Liver (tissue), 9 donors: ENCODE results near the gene LIPC. TPM values are rescaled to one million over a fixed set of nuclear protein-coding genes. Genes with fewer than 3 reads are reported as not detected.
A peak's percentile ranks its signal among the peaks of the same experiment; 100 is the strongest.

Experiments
- DNase-seq: peaks from one replicate; pipeline ENCODE4 v3.0.0-alpha.2; 2017; ENCODE audit warnings: low spot score
- H3K27ac ChIP-seq, 2 donors: one replicate each; pipeline ENCODE4 v1.7.0; 2013; ENCODE audit warnings: inconsistent platforms in 2 of 2, low read length in 2 of 2, control low read depth in 1 of 2, low read depth in 1 of 2, mild to moderate bottlenecking in 1 of 2
- H3K27me3 ChIP-seq, 4 donors: one replicate each; pipeline versions ENCODE4 v1.6.1 to v1.7.0; 2013; ENCODE audit warnings: low read length in 3 of 4, inconsistent platforms in 1 of 4, mild to moderate bottlenecking in 1 of 4, moderate library complexity in 1 of 4; ENCODE audit not compliant: control insufficient read depth in 4 of 4, insufficient read depth in 4 of 4
- H3K36me3 ChIP-seq, 4 donors: one replicate each; pipeline versions ENCODE4 v1.6.1 to v1.7.0; 2013; ENCODE audit warnings: low read length in 3 of 4, mild to moderate bottlenecking in 3 of 4, low read depth in 1 of 4, moderate library complexity in 1 of 4; ENCODE audit not compliant: control insufficient read depth in 4 of 4, insufficient read depth in 3 of 4
- H3K4me1 ChIP-seq, 4 donors: one replicate each; pipeline versions ENCODE4 v1.6.1 to v1.7.0; 2013; ENCODE audit warnings: low read length in 3 of 4, mild to moderate bottlenecking in 3 of 4, moderate library complexity in 1 of 4; ENCODE audit not compliant: control insufficient read depth in 4 of 4, insufficient read depth in 4 of 4
- H3K4me3 ChIP-seq, 3 donors: one replicate each; pipeline versions ENCODE4 v1.6.1 to v1.7.0; 2013; ENCODE audit warnings: low read length in 3 of 3, control low read depth in 1 of 3, low read depth in 1 of 3, mild to moderate bottlenecking in 1 of 3
- H3K9ac ChIP-seq, 2 donors: one replicate each; pipeline ENCODE4 v1.7.0; 2013; ENCODE audit warnings: low read length in 2 of 2, mild to moderate bottlenecking in 2 of 2, moderate library complexity in 2 of 2, control low read depth in 1 of 2, low read depth in 1 of 2
- H3K9me3 ChIP-seq, 4 donors: one replicate each; pipeline versions ENCODE4 v1.6.1 to v1.7.0; 2013; ENCODE audit warnings: low read length in 3 of 4; ENCODE audit not compliant: control insufficient read depth in 4 of 4
- ATF3 ChIP-seq: IDR thresholded peaks from 2 replicates; pipeline ENCODE4 v1.6.1; 2016; ENCODE audit warnings: antibody characterized with exemption
- CTCF ChIP-seq: fragments of 150-350 bp; IDR thresholded peaks from 2 replicates; pipeline ENCODE4 v1.5.1; 2017; ENCODE audit warnings: improper control_type of control experiment, low read depth, low read length; ENCODE audit not compliant: missing input control
- EGR1 ChIP-seq, 2 donors: IDR thresholded peaks; 2 replicates each; pipeline ENCODE4 v1.6.1; 2016 to 2018; ENCODE audit warnings: antibody characterized with exemption in 2 of 2, low read depth in 2 of 2
- FOXA1 ChIP-seq: IDR thresholded peaks from 2 replicates; pipeline ENCODE4 v1.6.1; 2016; ENCODE audit warnings: antibody characterized with exemption
- FOXA2 ChIP-seq: IDR thresholded peaks from 2 replicates; pipeline ENCODE4 v1.6.1; 2016; ENCODE audit warnings: antibody characterized with exemption
- GABPA ChIP-seq, 2 donors: IDR thresholded peaks in 1 of 2; conservative IDR thresholded peaks in 1 of 2; 2 replicates each; pipeline ENCODE4 v1.6.1; 2016; ENCODE audit warnings: antibody characterized with exemption in 2 of 2, mild to moderate bottlenecking in 1 of 2, moderate library complexity in 1 of 2
- HNF4A ChIP-seq, 2 donors: conservative IDR thresholded peaks; 2 replicates each; pipeline ENCODE4 v1.6.1; 2016; ENCODE audit warnings: antibody characterized with exemption in 2 of 2, mild to moderate bottlenecking in 2 of 2
- HNF4G ChIP-seq: IDR thresholded peaks from 2 replicates; pipeline ENCODE4 v1.6.1; 2016; ENCODE audit warnings: antibody characterized with exemption
- JUND ChIP-seq, 2 donors: IDR thresholded peaks; 2 replicates each; pipeline ENCODE4 v1.6.1; 2016; ENCODE audit warnings: antibody characterized with exemption in 2 of 2
- NR2F2 ChIP-seq: IDR thresholded peaks from 2 replicates; pipeline ENCODE4 v1.6.1; 2016; ENCODE audit warnings: antibody characterized with exemption
- RAD21 ChIP-seq, 2 donors: IDR thresholded peaks; 2 replicates each; pipeline ENCODE4 v1.6.1; 2016; ENCODE audit warnings: antibody characterized with exemption in 2 of 2, mild to moderate bottlenecking in 2 of 2
- RXRA ChIP-seq, 2 donors: IDR thresholded peaks; 2 replicates each; pipeline ENCODE4 v1.6.1; 2017 to 2018; ENCODE audit warnings: antibody characterized with exemption in 2 of 2, mild to moderate bottlenecking in 1 of 2
- SP1 ChIP-seq: IDR thresholded peaks from 2 replicates; pipeline ENCODE4 v1.6.1; 2018; ENCODE audit warnings: antibody characterized with exemption, mild to moderate bottlenecking
- TAF1 ChIP-seq: conservative IDR thresholded peaks from 2 replicates; pipeline ENCODE4 v1.6.1; 2016; ENCODE audit warnings: antibody characterized with exemption, mild to moderate bottlenecking
- YY1 ChIP-seq: IDR thresholded peaks from 2 replicates; pipeline ENCODE4 v1.6.1; 2016; ENCODE audit warnings: antibody characterized with exemption, mild to moderate bottlenecking
- WGBS: extraction: QIAGEN DNeasy Blood & Tissue Kit; methylation state at CpG from one replicate; pipeline ENCODE4 v1.1.7; 2013; 5-methylcytosine and 5-hydroxymethylcytosine counted together
- polyA plus RNA-seq, 2 donors: library from polyadenylated mRNA; stranded (reverse) in 1 of 2; unstranded in 1 of 2; fragments of 200-250 nt in 1 of 2; fragments of >200 nt in 1 of 2; fragmentation: Nextera tagmentation in 1 of 2; extraction: Ambion mirVana in 1 of 2; gene quantifications; one replicate each; pipeline versions ENCODE4 v1.2.1 to v1.2.3, GENCODE V29; 2013 to 2015
- total RNA-seq, 2 donors: library from RNA; depleted of rRNA; stranded (reverse); fragments of >200 nt; gene quantifications; one replicate each; pipeline ENCODE4 v1.2.3, GENCODE V29; 2014
- TF ChIP-seq, protein P1 (sequence below): IDR thresholded peaks from 2 replicates; pipeline ENCODE4 v1.6.1; 2016; ENCODE audit warnings: antibody characterized with exemption, mild to moderate bottlenecking
- TF ChIP-seq, protein P2 (sequence below): IDR thresholded peaks from 2 replicates; pipeline ENCODE4 v1.6.1; 2016; ENCODE audit warnings: antibody characterized with exemption
- TF ChIP-seq, protein P3 (sequence below): IDR thresholded peaks from 2 replicates; pipeline ENCODE4 v1.6.1; 2016; ENCODE audit warnings: antibody characterized with exemption
- donor health status: healthy.
- donor health status: healthy.
- donor health status: healthy.
- donor health status: healthy.
- donor health status: healthy.

LIPC gene
- total and polyA plus RNA-seq, 4 donors = 60.1 to 268 (median 131) TPM

DNA sequence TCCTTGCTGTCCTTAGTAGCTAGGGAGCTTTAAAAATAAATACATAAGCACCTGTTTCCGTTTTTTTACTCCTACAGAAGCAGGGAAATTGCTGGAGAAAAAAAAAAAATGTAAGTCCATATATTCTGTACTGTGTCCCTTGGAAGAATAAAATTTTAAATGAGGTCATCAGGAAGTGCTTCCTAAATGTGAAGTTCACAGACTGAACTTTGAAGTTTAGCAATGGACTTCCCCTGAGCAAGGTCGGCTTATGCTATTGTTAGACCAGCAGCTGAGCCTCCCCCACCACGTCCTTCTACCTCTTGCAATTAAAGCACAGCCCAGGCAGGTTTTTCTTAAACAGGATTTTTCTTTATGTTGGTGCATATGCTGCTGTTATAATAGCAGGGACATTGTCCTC lies 26.3 kb downstream of the LIPC start:
- WGBS = 23% methylated on average over 3 of the region's 3 CpGs
- H3K36me3 ChIP-seq = no peaks in the 10 kb centered on the region
- H3K4me1 ChIP-seq = peaks cover 13 to 29% (median 18%) of the 10 kb centered on the region in 4 donors
- H3K9me3 ChIP-seq = no peaks in the 10 kb centered on the region
- H3K27me3 ChIP-seq = no peaks in the 10 kb centered on the region
- TF ChIP-seq EGR1 (IDR thresholded peaks at IDR 0.05; ENCODE audit: low read depth in 2 of 2) = peak; percentile 64 to 66
- TF ChIP-seq FOXA2 = no peak
- TF ChIP-seq, protein P1, sequence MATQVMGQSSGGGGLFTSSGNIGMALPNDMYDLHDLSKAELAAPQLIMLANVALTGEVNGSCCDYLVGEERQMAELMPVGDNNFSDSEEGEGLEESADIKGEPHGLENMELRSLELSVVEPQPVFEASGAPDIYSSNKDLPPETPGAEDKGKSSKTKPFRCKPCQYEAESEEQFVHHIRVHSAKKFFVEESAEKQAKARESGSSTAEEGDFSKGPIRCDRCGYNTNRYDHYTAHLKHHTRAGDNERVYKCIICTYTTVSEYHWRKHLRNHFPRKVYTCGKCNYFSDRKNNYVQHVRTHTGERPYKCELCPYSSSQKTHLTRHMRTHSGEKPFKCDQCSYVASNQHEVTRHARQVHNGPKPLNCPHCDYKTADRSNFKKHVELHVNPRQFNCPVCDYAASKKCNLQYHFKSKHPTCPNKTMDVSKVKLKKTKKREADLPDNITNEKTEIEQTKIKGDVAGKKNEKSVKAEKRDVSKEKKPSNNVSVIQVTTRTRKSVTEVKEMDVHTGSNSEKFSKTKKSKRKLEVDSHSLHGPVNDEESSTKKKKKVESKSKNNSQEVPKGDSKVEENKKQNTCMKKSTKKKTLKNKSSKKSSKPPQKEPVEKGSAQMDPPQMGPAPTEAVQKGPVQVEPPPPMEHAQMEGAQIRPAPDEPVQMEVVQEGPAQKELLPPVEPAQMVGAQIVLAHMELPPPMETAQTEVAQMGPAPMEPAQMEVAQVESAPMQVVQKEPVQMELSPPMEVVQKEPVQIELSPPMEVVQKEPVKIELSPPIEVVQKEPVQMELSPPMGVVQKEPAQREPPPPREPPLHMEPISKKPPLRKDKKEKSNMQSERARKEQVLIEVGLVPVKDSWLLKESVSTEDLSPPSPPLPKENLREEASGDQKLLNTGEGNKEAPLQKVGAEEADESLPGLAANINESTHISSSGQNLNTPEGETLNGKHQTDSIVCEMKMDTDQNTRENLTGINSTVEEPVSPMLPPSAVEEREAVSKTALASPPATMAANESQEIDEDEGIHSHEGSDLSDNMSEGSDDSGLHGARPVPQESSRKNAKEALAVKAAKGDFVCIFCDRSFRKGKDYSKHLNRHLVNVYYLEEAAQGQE = peak; percentile 50
- peak; percentile 82 for TF ChIP-seq HNF4G
- TF ChIP-seq RAD21 (IDR thresholded peaks at IDR 0.05) = peak; percentile 43 to 54
- peak; percentile 67 for TF ChIP-seq SP1
- TF ChIP-seq FOXA1 = no peak
- TF ChIP-seq RXRA (IDR thresholded peaks at IDR 0.05) = peak; percentile 71 to 86
- TF ChIP-seq, protein P2, sequence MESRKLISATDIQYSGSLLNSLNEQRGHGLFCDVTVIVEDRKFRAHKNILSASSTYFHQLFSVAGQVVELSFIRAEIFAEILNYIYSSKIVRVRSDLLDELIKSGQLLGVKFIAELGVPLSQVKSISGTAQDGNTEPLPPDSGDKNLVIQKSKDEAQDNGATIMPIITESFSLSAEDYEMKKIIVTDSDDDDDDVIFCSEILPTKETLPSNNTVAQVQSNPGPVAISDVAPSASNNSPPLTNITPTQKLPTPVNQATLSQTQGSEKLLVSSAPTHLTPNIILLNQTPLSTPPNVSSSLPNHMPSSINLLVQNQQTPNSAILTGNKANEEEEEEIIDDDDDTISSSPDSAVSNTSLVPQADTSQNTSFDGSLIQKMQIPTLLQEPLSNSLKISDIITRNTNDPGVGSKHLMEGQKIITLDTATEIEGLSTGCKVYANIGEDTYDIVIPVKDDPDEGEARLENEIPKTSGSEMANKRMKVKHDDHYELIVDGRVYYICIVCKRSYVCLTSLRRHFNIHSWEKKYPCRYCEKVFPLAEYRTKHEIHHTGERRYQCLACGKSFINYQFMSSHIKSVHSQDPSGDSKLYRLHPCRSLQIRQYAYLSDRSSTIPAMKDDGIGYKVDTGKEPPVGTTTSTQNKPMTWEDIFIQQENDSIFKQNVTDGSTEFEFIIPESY = no peak
- TF ChIP-seq JUND (IDR thresholded peaks at IDR 0.05) = peak; percentile 78 to 84
- no peak for TF ChIP-seq TAF1
- TF ChIP-seq ATF3 = no peak
- TF ChIP-seq CTCF = no peak
- no peak for TF ChIP-seq NR2F2
- TF ChIP-seq GABPA (IDR thresholded peaks at IDR 0.05 in 1 of 2, conservative IDR thresholded peaks at IDR 0.05 in 1 of 2) = no peak
- TF ChIP-seq, protein P3, sequence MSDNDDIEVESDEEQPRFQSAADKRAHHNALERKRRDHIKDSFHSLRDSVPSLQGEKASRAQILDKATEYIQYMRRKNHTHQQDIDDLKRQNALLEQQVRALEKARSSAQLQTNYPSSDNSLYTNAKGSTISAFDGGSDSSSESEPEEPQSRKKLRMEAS = peak; percentile 79
- peak; percentile 93 to 96 for TF ChIP-seq HNF4A (conservative IDR thresholded peaks at IDR 0.05)
- TF ChIP-seq YY1 = no peak
- DNase-seq = no peak
- H3K4me3 ChIP-seq = no peak overlapping the region
- H3K27ac ChIP-seq = peak overlapping the region; percentile 72 to 77
- H3K9ac ChIP-seq = no peak overlapping the region
